ENCODE results near the gene PIEZO2.

DNA sequence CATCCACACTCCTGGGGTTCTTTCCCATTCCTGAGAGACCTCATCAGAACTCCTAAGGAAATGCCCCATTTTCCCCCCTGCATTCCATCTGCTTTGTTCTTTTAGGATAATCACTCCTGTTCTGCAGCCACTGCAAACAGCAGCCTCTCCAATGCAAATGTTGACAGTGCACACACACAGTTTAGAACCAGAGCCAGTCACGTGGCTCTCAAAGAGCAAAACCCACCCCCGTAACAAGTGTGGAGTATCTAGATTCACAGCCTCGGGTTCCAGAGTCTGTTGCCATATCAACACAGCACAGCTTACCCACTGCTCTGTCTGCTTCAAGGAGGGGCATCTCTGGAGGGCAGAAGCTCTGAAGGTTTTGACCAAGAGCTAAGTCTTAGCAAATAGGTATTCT lies 443.6 kb downstream of the PIEZO2 start:
- no peak for TF ChIP-seq POLR2A (IDR thresholded peaks at IDR 0.05)
- TF ChIP-seq, protein P1, sequence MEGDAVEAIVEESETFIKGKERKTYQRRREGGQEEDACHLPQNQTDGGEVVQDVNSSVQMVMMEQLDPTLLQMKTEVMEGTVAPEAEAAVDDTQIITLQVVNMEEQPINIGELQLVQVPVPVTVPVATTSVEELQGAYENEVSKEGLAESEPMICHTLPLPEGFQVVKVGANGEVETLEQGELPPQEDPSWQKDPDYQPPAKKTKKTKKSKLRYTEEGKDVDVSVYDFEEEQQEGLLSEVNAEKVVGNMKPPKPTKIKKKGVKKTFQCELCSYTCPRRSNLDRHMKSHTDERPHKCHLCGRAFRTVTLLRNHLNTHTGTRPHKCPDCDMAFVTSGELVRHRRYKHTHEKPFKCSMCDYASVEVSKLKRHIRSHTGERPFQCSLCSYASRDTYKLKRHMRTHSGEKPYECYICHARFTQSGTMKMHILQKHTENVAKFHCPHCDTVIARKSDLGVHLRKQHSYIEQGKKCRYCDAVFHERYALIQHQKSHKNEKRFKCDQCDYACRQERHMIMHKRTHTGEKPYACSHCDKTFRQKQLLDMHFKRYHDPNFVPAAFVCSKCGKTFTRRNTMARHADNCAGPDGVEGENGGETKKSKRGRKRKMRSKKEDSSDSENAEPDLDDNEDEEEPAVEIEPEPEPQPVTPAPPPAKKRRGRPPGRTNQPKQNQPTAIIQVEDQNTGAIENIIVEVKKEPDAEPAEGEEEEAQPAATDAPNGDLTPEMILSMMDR (IDR thresholded peaks at IDR 0.05): no peak

Measured in breast epithelium (tissue), 3 donors.